Right lobe of liver (tissue), 4 donors: ENCODE measurements around the gene TPGS1.

Experiments used
- POLR2A ChIP-seq: fragments of 450-650 bp; IDR thresholded peaks from one replicate; pipeline ENCODE4 v1.6.1; 2017; ENCODE audit warnings: antibody characterized with exemption, mild to moderate bottlenecking
- TF ChIP-seq, protein P1 (sequence below), 4 donors: fragments of 200-600 bp in 3 of 4; fragments of 450-650 bp in 1 of 4; IDR thresholded peaks; one replicate each; pipeline versions ENCODE4 v1.5.1 to v1.8.0; 2016 to 2022; ENCODE audit warnings: antibody characterized with exemption in 4 of 4, mild to moderate bottlenecking in 2 of 4
- donor health status: DM: no; HTN: no; CAD: no.
- donor health status: DM: no; HTN: no; CAD: no.
- donor health status: DM: no; HTN: yes; CAD: no.

DNA sequence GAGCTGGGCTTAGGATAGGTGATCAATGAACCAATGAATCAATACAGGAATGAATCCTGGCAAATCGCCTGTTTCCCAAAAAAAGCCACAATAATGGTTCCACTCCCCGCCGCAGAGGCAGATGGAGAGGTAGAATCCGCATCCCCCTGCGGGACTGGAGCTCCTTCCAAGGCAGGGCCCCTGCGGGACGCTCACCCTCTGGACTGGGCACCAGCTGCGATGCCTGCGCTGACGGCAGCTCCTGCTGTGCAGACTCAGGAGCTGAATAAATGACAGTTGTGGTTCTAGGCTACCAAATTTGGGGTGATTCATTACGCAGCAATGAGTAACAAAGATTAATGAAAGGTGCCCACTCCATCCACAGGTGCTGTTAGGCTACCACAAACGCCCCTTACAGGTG, 15.4 kb downstream of the TPGS1 start:
- TF ChIP-seq, protein P1, sequence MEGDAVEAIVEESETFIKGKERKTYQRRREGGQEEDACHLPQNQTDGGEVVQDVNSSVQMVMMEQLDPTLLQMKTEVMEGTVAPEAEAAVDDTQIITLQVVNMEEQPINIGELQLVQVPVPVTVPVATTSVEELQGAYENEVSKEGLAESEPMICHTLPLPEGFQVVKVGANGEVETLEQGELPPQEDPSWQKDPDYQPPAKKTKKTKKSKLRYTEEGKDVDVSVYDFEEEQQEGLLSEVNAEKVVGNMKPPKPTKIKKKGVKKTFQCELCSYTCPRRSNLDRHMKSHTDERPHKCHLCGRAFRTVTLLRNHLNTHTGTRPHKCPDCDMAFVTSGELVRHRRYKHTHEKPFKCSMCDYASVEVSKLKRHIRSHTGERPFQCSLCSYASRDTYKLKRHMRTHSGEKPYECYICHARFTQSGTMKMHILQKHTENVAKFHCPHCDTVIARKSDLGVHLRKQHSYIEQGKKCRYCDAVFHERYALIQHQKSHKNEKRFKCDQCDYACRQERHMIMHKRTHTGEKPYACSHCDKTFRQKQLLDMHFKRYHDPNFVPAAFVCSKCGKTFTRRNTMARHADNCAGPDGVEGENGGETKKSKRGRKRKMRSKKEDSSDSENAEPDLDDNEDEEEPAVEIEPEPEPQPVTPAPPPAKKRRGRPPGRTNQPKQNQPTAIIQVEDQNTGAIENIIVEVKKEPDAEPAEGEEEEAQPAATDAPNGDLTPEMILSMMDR (IDR thresholded peaks at IDR 0.05): no peak
- no peak for TF ChIP-seq POLR2A
